Kidney (tissue), 14 donors: Measurements from ENCODE around the gene MEX3A. TPM values are rescaled to one million over a fixed set of nuclear protein-coding genes. Genes with fewer than 3 reads are reported as not detected.

Source experiments
- DNase-seq, 5 donors: peaks; one replicate each; pipeline ENCODE4 v3.0.0-alpha.2; 2013 to 2020
- FAIRE-seq: peaks from 2 replicates; lab custom pipeline; 2012; peaks lifted over from hg19 to GRCh38; lab: Jason Lieb, UNC
- H3K27ac ChIP-seq, 2 donors: one replicate each; pipeline ENCODE4 v1.7.0; 2013; ENCODE audit warnings: low read depth in 2 of 2, low read length in 2 of 2, inconsistent platforms in 1 of 2
- H3K27me3 ChIP-seq: one replicate; pipeline ENCODE4 v1.7.1; 2013; ENCODE audit warnings: low read length, inconsistent platforms; ENCODE audit not compliant: control insufficient read depth, insufficient read depth
- H3K36me3 ChIP-seq, 3 donors: one replicate each; pipeline versions ENCODE4 v1.7.0 to v1.7.1; 2013; ENCODE audit warnings: low read length in 3 of 3, control low read depth in 1 of 3, inconsistent platforms in 1 of 3; ENCODE audit not compliant: insufficient read depth in 3 of 3, control insufficient read depth in 2 of 3
- H3K4me1 ChIP-seq, 3 donors: one replicate each; pipeline versions ENCODE4 v1.7.0 to v1.7.1; 2013; ENCODE audit warnings: low read length in 3 of 3, inconsistent platforms in 1 of 3, low read depth in 1 of 3; ENCODE audit not compliant: control insufficient read depth in 2 of 3, insufficient read depth in 2 of 3
- H3K4me3 ChIP-seq, 3 donors: one replicate each; pipeline versions ENCODE4 v1.7.0 to v1.8.1; 2013; ENCODE audit warnings: low read length in 3 of 3, control low read depth in 1 of 3, inconsistent platforms in 1 of 3
- H3K9ac ChIP-seq, 3 donors: one replicate each; pipeline versions ENCODE4 v1.7.0 to v1.7.1; 2013; ENCODE audit warnings: low read length in 3 of 3, control low read depth in 1 of 3, inconsistent platforms in 1 of 3
- H3K9me3 ChIP-seq, 3 donors: one replicate each; pipeline versions ENCODE4 v1.7.0 to v1.7.1; 2013; ENCODE audit warnings: low read length in 3 of 3, control low read depth in 1 of 3, inconsistent platforms in 1 of 3; ENCODE audit not compliant: control insufficient read depth in 2 of 3, insufficient read depth in 1 of 3
- CTCF ChIP-seq: IDR thresholded peaks from 3 replicates; pipeline ENCODE4 v1.5.1; 2012; ENCODE audit warnings: mild to moderate bottlenecking, moderate library complexity, borderline replicate concordance; ENCODE audit not compliant: insufficient read depth; ENCODE audit errors: extremely low read depth
- intact Hi-C: fragments of 100-400 bp; cut with DNase I; formaldehyde crosslinking; loops from one replicate; pipeline ENCODE4 v1.11.1; 2022
- polyA plus RNA-seq: library from polyadenylated mRNA; stranded (reverse); fragments of 350-450 nt; fragmentation: Illumina TruSeq; extraction: RNeasy Lipid Tissue Mini Kit (QIAGEN cat#74804); gene quantifications from one replicate; pipeline ENCODE4 v1.2.3, GENCODE V29; 2014; ENCODE audit warnings: low read depth, low replicate concordance; ENCODE audit not compliant: insufficient read depth
- total RNA-seq: library from RNA; stranded (reverse); fragmentation: NEBNext Ultra II Directional; extraction: Animal tissue kit (Norgen Biotek cat#: 25700); gene quantifications from one replicate; pipeline ENCODE4 v1.2.1, GENCODE V29; 2021
- donor health status: control.
- donor health status: control.
- donor health status: control.
- donor health status: control.
- donor health status: control.
- donor health status: DM: yes; HTN: yes; CAD: no.
- donor health status: Normal renal cell carcinoma (clear cell type).

MEX3A gene
- total and polyA plus RNA-seq, 2 donors from 2014 or later: 1.0 to 1.7 TPM

- Histone ChIP-seq H3K9me3 (no peaks in the 10 kb centered on the region), H3K27me3 (no peaks in the 10 kb centered on the region), H3K36me3 (peaks cover 0 to 7% (median 3%) of the 10 kb centered on the region in 3 donors), H3K4me1 (peaks cover 0 to 7% (median 6%) of the 10 kb centered on the region in 3 donors), H3K9ac (peak within 1 kb of the TSS; percentile 54 to 86 (median 82)), H3K4me3 (peak within 1 kb of the TSS; percentile 79 to 94 (median 83)), H3K27ac (peak within 1 kb of the TSS; percentile 93 to 95)
- peak; percentile 58 for TF ChIP-seq CTCF
- DNase-seq (peak; percentile 92 to 96 (median 96)), FAIRE-seq (no peak)
- intact Hi-C loops: no loop called here
Observed at GRCh38 chr1:156053768-156054499, 28.3 kb downstream of the MEX3A start, which contains the start of gene UBQLN4. Gene UBQLN4, minus strand, starts transcription at chr1:156053798. Its CDS starts 97 bp downstream, at chr1:156053701.

- peak; percentile 87 to 93 (median 90) for DNase-seq
- intact Hi-C loops: no loop called here
- peaks cover 0 to 7% (median 6%) of the 10 kb centered on the region in 3 donors for H3K4me1 ChIP-seq
- TF ChIP-seq CTCF: peak; percentile 20
- peaks cover 0 to 11% (median 3%) of the 10 kb centered on the region in 3 donors for H3K36me3 ChIP-seq
- H3K27me3 ChIP-seq: no peaks in the 10 kb centered on the region
- H3K27ac ChIP-seq: peak overlapping the region; percentile 23 to 51
- no peaks in the 10 kb centered on the region for H3K9me3 ChIP-seq
- H3K4me3 ChIP-seq: peak overlapping the region; percentile 69 to 85 (median 79)
- peak overlapping the region; percentile 34 to 61 (median 54) for H3K9ac ChIP-seq
- no peak for FAIRE-seq
Observed at GRCh38 chr1:156052862-156053767, 29.1 kb downstream of the MEX3A start.

- Histone ChIP-seq H3K27ac (no peak overlapping the region), H3K27me3 (no peaks in the 10 kb centered on the region), H3K9ac (no peak overlapping the region), H3K9me3 (no peaks in the 10 kb centered on the region), H3K36me3 (peaks cover 0 to 7% (median 4%) of the 10 kb centered on the region in 3 donors), H3K4me3 (no peak overlapping the region), H3K4me1 (peaks cover 0 to 7% (median 6%) of the 10 kb centered on the region in 3 donors)
- TF ChIP-seq CTCF: no peak
- no peak for DNase-seq
- FAIRE-seq: no peak
- intact Hi-C loops: no loop called here
Observed at GRCh38 chr1:156051011-156051725, 31.1 kb downstream of the MEX3A start.
